Superior temporal gyrus (tissue), 1 donor: Measurements from ENCODE around the gene AP2A1.

ENCODE experiments used
- DNase-seq: peaks from one replicate; pipeline ENCODE4 v3.0.0-alpha.2; 2016; ENCODE audit errors: extremely low spot score

Gene AP2A1

GRCh38 chr19:49855676-49856573 lies 89.1 kb downstream of the AP2A1 start:
- no peak for DNase-seq

- DNase-seq = no peak
Observed at GRCh38 chr19:49856574-49857021, 89.8 kb downstream of the AP2A1 start.
